HG03521 (cell line): ENCODE data around the gene POFUT2.
"Not testable (repeated sequence)": the region's sequence is repeated elsewhere in the genome, so short reads cannot be mapped to it uniquely, and the experiment has no call there.

Experiments
- ATAC-seq: cut with Tn5 transposase; IDR thresholded peaks from one replicate; pipeline ENCODE4 v1.9.1; 2021; ENCODE audit warnings: mild to moderate bottlenecking, moderate library complexity; ENCODE audit not compliant: unreplicated experiment

The POFUT2 gene

GRCh38 chr21:45313015-45313414 is 25.3 kb upstream of the POFUT2 start:
- ATAC-seq, result no peak

DNA sequence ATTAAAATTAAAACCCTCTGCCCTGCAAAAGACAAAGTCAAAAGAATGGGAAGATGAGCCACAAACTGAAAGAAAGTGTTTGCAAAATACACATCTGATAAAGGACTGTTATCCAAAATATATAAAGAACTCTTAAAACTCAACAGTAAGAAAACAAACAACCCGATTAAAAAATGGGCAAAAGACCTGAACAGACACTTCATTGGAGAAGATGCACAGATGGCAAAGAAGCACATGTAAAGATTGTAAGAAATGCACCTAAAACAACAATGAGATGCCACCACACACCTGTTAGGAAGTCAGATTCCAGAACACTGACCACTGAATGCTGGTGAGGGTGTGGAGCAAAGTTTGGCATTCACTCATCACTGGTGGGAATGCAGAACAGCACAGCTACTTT is 24.6 kb upstream of the POFUT2 start:
- no peak for ATAC-seq

GRCh38 chr21:45310459-45310858 is 22.8 kb upstream of the POFUT2 start:
- ATAC-seq, result no peak

GRCh38 chr21:45309987-45310381 is 22.3 kb upstream of the POFUT2 start:
- ATAC-seq, result no peak

- ATAC-seq, result no peak
These were observed 21.6 kb upstream of the POFUT2 start for GRCh38 chr21:45309069-45309986.

DNA sequence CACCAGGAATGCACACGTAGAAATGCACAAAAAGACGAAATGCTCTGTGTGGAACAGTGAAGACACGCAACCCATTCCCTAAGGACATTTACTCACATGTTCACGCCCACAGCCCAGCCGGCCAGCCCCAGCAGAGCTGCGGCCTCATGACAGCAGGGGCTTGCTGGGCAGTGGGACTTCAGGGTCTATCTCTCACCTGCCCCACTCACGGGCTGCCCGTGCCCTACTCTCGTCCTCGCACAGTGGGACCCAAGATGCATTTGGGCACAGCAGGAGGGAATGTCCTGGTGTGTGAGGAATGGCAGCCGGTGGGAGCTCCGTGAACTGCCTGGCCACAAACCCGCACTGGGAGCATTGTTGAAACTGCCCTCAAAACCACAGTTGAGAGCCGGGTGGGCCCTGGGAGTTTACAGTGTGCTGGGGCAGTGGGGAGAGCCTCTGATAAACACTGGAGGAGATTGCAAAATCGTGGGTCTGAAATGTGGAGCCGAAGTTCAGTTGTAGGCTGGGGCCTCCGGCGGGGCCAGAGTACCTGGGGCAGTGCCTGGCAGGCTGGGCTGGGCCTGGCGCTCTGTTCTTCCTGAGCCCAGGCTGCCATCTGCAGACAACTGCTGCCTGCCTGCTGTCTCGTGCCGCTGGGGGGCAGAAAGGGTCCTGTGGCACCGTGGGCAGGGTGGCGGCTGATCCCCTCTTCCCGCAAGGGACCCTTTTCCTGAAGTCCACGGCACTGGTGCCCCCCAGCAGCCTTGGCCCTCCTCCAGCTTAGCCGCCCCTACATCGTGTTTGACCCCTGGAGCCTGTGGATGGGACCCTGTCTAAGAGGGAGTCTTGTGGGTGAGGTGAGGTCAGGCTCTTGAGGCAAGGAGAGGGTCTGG is 20.7 kb upstream of the POFUT2 start:
- no peak for ATAC-seq

GRCh38 chr21:45307597-45308158 is 20.0 kb upstream of the POFUT2 start:
- not testable (repeated sequence) for ATAC-seq

DNA sequence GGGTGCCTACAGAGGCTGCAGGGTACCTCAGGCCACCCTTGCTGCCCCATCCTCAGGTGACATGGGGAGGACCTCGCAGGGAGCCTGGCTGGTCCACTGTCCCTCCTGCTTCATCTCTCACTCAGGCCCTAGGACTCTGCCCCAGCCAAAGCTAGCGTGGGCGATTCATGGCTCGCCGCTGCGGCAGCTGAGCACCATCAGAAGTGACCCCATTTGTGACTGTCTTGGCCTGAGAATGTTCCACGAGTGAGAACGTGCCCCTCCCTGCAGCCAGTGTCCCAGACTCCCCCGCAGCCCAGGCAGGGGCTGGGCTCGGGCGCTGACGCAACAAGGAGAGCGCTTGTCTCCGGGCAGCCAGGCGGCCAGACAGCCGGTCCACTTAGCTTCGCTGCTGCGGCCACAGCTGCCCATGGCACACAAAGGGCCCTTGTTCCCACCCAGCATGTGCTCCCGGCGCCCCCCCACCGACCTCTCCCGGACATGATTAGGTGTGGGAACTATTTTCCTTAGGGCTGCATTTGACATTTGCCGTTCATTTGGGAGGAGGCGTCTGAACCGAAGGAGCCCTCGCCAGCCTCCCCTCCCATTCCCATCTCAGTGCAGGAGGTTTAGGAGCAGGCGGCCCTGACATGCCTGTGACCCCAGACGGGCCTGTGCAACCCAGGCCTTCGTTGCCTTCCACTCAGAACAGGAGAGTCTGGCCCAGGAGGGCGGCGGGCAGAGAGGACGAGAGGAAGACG is 19.3 kb upstream of the POFUT2 start:
- no peak for ATAC-seq

GRCh38 chr21:45306453-45306831 is 18.7 kb upstream of the POFUT2 start:
- ATAC-seq, result no peak

- ATAC-seq, result no peak
These were observed 18.1 kb upstream of the POFUT2 start for GRCh38 chr21:45305836-45306235.

DNA sequence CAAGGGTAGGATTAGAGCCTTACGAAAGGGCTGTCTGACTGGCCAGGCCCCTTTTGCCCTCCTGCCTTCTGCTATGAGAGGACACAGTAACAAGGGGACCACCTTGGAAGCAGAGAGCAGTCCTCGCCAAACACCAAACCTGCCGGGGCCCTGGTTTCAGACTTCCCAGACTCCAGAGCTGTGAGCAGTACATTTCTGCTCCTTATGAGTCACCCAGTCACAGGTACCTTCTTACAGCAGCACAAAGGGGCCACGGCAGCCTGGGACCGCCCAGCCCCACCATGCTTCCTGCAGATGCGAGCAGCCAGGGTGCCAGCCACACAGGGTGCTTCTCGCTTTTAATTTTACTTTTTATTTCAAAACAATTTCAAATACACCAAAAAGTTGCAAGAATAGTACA is 17.2 kb upstream of the POFUT2 start:
- no peak for ATAC-seq

DNA sequence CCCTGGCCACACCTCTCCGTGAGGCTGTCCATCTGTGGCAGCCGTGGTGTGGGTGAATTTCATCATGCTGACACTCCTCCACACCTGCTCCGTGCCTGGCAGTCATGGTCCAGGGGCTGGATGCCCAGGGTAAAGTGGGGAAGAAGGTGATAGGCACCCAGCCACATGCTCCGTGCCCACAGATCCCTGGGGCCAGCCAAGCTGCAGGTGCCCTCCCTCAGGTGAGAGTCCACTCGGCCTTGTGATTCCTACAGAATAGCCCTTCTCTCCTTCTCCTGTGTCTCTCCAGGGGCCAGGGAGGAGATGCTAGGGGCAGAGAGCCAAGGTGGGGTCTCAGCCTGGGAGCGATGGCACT is 16.8 kb upstream of the POFUT2 start:
- no peak for ATAC-seq

DNA sequence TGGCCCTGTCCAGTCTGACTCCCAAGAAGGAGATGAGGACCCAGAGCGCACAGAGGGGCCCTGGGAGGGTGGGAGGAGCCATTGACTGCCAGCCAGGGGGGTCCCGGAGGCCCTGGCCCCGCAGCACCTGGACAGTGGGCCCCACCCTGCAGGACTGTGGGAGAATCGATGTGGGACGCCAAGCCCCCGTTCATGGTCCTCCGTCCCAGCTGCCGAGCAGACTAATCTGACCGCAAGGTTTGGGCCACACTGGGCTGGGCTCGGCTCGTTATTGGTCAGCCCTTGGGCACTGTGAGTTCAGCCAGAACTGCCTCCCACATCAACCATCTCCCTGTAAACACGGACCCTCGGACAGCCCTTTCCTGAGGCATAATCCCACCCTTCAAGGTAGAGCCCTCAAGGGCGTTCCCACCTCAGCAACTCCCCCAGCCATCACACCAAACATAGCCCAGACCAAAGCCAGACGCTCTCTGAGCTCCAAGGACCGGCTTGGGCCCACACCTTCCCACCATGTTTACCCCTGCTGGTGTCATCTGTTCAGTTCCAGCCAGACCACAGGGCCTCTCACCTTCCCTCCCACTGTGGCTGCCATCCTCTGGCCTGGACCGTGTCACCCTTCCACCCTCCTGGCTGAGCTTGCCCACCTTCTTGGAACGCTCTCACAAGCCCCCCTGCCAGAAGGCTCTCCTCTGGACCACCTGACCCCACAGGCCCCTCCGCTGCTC is 16.2 kb upstream of the POFUT2 start:
- ATAC-seq, result no peak

GRCh38 chr21:45303091-45303615 is 15.5 kb upstream of the POFUT2 start:
- no peak for ATAC-seq

- ATAC-seq, result no peak
These were observed 14.7 kb upstream of the POFUT2 start for GRCh38 chr21:45302082-45303061.

DNA sequence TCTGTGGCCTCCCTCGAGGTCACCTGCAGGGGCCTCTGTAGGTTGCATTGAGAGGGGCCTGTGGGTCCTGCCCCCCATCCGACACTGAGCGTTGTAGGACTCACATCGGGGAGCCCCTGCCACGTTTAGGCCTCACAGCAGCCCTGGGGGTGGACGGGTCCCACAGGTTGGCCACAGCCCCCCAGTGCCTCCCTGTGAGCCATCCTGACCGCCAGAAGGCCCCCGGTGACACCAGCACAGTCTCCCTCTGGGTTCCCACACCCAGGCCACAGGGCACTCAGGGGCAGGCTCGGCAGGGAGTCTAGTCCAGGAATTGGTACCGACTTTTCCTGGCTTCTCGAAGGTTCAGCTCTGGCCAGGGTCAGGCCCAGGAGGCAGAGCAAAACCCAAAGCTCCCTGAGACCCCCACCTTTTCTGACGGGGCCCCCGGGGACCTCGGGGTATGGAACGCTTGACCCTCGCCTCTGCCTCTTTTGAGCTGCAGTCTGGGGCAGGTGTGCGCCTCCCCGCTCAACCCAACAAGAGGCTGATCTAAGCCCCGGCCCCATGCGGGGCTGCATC is 13.9 kb upstream of the POFUT2 start:
- ATAC-seq, result no peak

DNA sequence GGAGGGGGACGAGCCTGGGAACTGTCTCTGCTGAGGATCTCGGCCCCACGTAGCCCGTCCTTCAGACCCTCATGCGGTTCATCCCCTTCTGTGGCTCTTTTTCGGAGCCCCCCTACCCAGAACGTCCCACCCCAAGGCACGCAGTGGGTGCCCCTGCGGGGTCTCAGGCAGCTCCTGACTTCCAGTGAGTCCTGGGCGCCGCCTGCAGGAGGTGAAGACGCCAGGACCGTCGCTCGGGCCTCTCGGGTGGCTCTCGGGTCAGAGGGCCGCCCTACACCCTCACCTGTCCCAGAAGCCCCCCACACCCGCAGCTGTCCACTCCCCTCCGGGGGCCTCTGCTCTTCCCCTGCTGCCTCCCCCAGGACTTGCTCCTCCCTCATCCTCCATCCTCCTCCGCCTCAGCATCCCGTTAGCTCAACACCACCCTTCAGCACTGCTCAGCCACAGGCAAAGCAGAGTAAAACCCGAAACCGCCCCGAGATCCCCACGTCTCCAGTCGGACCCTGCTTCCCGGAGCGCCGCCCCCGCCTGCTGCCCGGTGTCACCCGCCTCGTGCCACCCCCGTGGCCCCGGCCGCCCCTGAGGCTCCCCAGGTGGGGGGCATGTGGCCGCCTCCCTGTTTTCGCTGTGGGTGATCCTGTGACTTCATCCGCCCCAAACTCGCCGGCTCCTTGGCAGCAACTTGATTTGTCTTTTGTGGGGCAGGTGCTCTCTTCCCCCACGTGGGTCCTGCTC is 13.3 kb upstream of the POFUT2 start:
- no peak for ATAC-seq
